ENCODE data around the gene MS4A13. TPM values are rescaled to one million over a fixed set of nuclear protein-coding genes. Genes with fewer than 3 reads are reported as not detected.
"Not testable (repeated sequence)": the region's sequence is repeated elsewhere in the genome, so short reads cannot be mapped to it uniquely, and the experiment has no call there.

The MS4A13 gene, protein sequence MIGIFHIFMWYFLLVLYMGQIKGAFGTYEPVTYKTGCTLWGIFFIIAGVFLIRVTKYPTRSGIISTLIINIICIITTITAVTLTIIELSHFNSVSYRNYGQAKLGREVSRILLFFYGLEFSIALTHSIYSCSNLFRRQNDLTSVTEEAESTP
- total RNA-seq = not detected

DNA sequence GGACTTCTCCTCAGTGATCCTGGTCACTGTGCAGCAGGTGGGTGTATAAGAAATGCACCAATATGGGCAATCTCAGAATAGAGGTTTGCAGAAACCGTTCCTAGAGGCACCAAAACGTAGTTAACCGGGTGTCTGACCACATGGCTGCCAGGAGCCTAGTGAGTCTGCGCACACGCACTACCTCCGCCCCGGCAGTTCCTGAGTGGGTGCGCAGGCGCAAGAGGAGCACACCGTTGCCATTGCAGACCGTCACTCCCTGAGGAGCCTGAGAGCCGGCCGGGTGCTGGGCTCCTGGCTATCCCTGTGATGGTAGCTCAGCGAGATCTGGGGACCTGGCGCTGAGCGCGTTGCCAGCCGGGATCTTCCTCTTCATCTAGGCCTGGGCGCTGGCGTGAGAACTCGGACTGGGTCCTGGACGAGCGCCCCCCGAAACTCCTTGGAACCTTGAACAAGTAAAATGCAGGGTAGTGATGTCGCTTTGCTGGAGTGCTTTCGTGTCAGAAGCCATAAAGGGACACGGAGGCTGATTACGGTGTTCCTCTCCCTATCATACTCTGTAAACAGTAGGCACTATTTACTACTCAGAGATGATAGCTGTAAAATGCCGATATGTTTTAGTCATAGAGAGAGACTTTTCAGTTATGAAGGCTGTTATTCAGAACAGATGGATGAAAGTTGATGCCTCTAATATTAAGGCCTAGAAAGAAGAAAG, at the start of gene MS4A13:
Gene MS4A13 (plus strand): TSS at position 249 of the 712 bp plus-strand sequence. CDS start 2,692 bp downstream, outside the sequence.
- POLR2A ChIA-PET = no interaction called here
- CTCF ChIA-PET = no interaction called here

DNA sequence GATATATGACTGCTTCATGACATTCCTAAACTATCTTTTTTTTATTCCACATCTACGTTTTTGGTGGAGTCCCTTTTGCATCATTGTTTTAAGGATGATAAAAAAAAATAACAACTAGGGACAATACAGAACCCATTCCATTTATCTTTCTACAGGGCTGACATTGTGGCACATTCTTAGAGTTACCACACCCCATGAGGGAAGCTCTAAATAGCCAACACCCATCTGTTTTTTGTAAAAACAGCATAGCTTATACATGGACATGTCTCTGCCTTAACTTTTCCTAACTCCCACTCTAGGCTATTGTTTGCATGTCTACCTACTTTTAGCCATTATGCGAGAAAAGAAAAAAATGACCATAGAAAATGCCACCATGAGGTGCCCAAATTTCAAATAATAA, 46.4 kb upstream of the MS4A13 start:
- POLR2A ChIA-PET = no interaction called here
- CTCF ChIA-PET = no interaction called here

DNA sequence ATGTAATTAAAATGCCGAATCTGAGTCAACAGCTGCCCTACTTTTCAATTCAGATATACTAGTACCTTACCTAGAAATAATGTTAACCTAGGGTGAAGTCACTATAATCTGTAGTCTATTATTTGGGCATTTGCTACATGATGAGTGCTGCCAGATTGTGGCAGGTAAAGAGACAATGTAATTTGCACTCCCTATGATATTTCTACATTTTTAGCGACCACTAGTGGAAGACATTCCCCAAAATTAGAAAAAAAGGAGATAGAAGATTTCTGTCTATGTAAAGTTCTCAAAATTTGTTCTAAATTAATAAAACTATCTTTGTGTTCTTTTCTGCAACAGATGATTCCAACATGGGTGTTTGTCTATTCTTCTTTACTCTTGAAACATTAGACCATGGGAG, 45.5 kb upstream of the MS4A13 start:
- POLR2A ChIA-PET = no interaction called here

DNA sequence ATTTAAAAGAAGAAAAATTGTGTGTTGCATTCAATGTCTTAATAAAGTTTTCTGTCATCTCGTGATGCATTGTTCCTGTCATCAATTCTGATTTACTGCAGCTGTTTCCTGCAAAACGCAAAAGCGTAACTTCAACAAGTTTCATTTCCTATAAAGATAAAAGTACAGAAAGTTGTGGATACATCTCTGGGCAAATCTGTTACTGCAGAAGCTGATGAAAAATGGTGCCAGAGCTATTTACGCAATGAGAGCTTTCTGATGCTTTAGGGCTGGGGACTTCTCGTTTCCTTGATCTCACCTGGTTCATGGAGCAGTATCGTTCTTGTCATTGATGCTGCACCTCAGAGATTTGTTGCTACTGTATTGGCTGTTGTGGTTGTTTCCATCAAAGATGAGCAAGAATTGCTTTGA, 38.2 kb upstream of the MS4A13 start:
- POLR2A ChIA-PET = no interaction called here
- CTCF ChIA-PET = interaction anchor here (0.6 kb wide), 1 partner anchor 61 kb away, joined by 3 read pairs; no protein-coding TSS in a partner anchor

More for the DNA sequence above, 45.5 kb upstream of the MS4A13 start:
- CTCF ChIA-PET = no interaction called here

DNA sequence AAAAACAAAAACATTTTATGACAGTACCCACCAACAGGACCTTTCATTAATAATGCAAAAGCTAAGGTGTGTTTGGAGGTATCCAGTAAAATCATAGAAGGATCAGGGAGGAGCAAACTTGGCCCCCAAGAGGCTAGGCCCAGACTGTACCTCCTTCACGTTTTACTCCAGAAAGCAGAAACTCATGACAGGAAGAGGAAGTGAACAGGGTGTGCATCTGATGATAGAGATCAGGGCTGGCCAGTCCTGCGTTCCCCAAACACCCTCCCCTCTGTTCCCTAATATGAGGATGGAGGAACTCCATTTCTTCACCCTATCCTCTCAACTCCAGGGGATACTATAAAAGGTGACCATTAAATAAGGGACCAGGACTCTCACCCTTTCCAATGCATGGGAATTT, 32.8 kb upstream of the MS4A13 start:
- CTCF ChIA-PET = no interaction called here
- POLR2A ChIA-PET = no interaction called here

DNA sequence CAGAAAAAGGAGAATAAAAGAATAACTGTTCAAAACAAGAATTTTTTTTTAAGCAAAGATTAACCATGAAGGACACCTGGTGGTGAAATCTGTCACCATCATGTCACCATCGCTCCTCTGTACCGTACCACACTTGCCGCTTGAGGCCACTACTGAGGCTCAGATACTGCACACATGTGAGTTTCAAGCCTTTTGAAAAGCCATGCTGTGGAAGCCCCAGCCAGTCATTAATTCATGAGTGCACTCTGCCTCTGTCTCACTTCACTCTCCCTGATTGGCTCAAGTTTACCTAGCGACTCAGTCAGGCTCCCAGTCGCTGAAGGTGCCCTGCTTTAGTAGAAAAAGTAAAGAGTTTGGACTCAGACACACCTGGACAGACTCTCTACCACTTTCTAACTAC, 29.2 kb upstream of the MS4A13 start:
- CTCF ChIA-PET = interaction anchor here (0.9 kb wide), 1 partner anchor 10 kb away, joined by 3 read pairs; no protein-coding TSS in a partner anchor
- POLR2A ChIA-PET = no interaction called here

DNA sequence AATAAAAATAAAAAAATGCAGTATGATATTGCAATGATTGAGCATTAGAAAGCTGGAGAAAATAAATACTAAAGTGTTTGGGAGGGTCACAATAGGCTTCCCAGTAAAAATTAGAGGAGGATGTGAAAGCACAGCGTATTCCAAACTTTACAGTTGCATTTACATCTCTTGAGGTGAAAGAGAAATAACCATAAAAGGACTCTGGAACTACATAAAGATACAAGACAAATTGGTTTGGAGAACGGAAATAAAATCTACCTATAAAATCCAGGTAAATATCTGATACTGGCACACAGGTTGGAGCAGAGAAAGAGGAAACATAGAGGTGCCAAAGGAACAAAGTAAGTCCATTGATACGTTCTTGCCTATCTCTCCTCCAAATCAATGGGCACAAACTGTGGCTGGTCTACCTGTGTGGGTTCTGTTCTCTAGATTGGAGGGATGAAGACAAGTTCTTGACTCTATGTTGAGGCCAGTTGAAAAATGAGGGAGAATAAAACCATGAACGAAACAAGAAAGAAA, 22.6 kb upstream of the MS4A13 start, which contains the start of gene MS4A12:
Gene MS4A12 (plus strand): TSS at position 291 of the 522 bp plus-strand sequence. CDS start 4,541 bp downstream, outside the sequence.
- POLR2A ChIA-PET = interaction anchor here (0.6 kb wide), 1 partner anchor 372 kb away, joined by 4 read pairs; no protein-coding TSS in a partner anchor
- CTCF ChIA-PET = no interaction called here

DNA sequence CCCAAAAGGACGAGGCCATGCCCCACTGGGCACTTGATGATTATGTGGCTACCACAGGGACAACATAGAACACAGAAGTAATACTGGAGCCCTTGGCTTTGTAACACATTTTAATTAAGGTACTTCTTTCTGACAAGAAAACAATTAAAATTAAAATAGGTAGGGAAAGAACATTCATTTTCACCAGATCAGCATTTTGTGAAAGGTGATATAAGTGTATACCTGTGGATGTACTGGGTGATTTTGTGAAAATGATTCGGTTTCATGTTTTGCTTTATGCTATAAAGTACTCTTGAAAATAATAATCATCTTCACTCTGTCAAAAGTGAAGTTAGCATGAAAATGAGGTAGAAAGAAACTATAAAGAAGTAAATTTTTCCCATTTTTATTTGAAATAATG, 21.7 kb upstream of the MS4A13 start:
- POLR2A ChIA-PET = no interaction called here
- CTCF ChIA-PET = no interaction called here

DNA sequence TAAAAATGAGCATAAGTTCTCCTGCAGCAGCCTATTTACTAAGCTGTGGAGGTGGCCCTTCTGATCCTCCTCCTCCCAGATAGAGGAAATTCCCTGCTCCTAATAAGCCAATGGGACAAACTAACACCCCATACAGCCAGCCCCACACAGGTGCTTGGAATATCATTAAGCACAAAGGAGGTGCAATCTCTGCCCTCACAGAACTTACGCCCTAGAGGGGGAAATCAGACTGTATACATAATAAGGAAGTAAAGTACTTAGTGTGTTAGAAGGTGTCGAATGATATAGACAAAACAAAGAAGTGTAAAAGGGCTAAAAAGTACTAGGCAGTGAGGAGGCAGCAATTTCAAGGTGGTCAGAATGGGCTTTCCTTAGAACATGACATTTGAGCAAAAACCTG, 16.8 kb upstream of the MS4A13 start:
- CTCF ChIA-PET = no interaction called here
- POLR2A ChIA-PET = interaction anchor here (0.6 kb wide), 1 partner anchor 475 kb away, joined by 3 read pairs; no protein-coding TSS in a partner anchor

DNA sequence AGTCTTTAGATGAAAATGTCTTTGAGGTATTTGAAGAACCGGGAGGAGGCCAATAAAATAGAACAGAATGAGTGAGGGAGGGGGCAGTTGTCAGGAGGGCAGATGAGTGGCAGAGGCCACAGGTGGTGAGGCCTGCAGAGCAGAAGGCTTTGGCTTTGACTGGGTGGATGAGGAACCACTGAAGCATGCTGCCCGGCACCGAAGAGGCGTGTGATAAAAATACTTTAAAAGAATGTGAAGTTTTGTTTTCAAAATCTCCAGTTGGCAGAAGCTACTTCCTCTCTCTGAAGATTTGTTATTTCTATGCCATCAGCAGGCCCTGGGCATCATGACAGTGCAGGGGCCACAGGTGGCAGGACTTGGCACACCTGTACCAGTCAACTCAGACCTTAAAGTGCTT, 16.3 kb upstream of the MS4A13 start:
- CTCF ChIA-PET = no interaction called here
- POLR2A ChIA-PET = interaction anchor here (0.6 kb wide), 1 partner anchor 475 kb away, joined by 3 read pairs; no protein-coding TSS in a partner anchor

DNA sequence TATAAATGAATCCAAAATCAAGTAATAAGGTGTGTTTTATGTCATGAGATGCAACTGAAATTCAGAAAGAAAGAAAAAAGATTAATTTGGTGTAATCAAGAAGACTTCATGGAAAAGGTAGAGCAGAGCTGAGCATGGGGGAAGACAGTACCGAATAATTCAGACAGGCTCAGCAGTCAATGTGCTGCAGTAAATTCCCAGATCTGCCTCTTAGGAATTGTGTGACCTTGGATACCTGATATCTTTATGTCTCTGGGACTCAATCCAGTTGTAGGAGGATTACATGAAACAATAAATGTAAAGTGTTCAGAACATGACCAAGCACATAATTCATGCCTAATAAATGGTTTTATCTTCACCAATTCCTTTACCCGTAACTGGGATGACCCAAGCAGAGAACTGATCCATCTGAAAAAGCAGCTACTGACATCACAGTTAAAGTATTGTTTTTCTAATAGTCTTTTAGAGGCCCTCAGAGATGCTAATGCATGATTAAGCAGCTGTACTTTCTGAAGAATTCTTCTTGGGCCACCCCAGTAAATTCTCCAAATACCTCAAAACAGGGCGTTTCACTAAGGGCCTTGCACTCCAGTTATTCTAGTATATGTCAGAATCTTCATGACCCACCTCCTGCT, 14.8 kb upstream of the MS4A13 start:
- ChIA-PET CTCF (no interaction called here), POLR2A (no interaction called here)

DNA sequence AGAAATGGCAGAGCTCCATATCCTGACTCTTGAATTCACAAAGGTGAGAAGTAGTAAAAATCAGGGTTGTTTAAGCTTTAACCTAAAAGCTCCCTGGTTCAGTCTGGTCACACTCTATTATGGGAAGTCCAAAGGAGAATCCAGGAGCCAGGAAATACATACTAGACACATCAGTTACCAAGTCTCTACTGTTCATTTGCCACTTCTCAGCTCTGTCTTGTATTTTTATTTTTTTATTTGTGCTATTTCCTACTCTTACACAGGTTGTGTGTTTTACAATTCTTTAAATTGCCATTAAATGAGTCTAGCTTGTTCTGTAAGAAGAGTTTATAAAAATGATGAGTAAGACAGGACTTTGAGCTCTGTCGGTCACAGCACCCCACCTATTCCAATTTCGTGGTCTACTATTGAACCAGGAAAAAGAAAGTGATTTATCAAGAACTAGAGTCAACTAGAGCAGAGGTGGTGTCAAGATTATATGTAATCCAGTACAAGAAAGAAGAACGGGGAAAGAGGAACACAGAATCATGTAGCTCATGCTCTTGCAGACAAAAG, 12.9 kb upstream of the MS4A13 start:
- POLR2A ChIA-PET = no interaction called here
- CTCF ChIA-PET = no interaction called here

DNA sequence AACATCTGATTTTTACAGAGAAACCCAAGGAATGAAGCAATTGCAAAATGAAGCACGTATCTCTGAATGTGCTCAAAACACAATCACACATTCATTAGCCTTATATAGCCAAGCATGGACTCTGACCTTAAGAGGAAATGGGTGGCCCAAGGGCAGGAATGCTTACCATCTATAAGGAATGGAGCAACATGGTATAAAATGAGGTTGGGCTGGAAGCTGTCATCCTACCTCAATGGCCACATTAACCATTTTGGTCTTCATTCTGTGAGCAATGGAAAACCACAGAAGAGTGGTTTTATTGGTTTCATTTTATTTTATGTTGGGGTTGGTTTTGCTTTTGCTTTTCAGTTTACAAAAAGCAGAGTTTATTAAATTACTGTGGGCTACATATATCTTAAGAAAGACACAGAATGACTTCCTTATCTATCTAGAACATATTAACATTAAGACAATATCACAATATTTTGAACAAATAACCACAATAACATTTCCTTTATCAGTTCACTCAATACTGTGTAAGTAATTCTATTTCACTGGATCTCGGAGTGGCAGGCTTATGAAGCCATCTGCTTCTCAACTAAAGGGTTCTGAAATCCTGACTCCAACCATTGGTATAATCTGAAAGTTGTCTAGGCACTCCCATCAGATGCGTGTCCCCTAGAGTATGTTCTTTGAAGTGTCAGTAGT, 10.8 kb upstream of the MS4A13 start:
- CTCF ChIA-PET = no interaction called here
- POLR2A ChIA-PET = no interaction called here

DNA sequence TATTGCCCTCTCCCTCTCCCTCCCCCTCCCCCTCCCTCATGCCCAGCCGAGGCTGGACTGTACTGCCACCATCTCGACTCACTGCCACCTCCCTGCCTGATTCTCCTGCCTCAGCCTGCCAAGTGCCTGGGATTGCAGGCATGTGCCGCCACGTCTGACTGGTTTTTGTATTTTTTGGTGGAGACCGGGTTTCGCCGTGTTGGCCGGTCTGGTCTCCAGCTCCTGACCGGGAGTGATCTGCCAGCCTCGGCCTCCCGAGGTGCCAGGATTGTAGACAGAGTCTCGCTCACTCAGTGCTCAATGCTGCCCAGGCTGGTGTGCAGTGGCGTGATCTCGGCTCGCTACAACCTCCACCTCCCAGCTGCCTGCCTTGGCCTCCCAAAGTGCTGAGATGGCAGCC, 5.6 kb upstream of the MS4A13 start:
- CTCF ChIA-PET = interaction anchor here (0.6 kb wide), 1 partner anchor 86 kb away, joined by 3 read pairs; no protein-coding TSS in a partner anchor
- POLR2A ChIA-PET = not testable (repeated sequence)

DNA sequence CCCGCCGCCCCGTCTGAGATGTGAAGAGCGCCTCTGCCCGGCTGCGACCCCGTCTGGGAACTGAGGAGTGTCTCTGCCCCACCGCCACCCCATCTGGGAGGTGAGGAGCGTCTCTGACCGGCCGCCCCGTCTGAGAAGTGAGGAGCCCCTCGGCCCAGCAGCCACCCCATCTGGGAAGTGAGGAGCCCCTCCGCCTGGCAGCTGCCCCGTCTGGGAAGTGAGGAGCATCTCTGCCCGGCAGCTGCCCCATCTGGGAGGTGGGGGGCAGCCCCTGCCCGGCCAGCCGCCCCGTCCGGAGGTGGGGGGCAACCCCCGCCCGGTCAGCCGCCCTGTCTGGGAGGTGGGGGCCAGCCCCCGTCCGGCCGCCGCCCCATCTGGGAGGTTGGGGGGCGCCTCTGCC, 5.0 kb upstream of the MS4A13 start:
- CTCF ChIA-PET, POLR2A ChIA-PET: not testable (repeated sequence)

DNA sequence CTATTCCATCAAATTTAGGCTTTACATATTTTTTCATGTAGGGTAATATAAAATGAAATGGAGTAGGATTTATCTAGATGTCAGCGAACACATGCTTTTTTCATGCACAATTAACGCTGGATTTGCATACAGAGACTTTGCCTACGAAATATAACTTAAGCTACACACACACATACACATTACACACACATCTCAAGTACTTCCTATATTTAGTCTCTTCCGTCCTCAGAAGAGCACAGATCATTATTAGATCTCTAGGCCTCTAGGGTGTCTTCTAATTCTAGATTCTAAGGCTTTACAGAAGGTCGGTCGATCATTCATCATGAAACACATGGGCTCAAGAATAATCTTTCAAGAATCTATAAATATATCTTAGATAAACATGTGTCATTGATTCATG, 3.8 kb upstream of the MS4A13 start:
- ChIA-PET POLR2A (no interaction called here), CTCF (no interaction called here)

DNA sequence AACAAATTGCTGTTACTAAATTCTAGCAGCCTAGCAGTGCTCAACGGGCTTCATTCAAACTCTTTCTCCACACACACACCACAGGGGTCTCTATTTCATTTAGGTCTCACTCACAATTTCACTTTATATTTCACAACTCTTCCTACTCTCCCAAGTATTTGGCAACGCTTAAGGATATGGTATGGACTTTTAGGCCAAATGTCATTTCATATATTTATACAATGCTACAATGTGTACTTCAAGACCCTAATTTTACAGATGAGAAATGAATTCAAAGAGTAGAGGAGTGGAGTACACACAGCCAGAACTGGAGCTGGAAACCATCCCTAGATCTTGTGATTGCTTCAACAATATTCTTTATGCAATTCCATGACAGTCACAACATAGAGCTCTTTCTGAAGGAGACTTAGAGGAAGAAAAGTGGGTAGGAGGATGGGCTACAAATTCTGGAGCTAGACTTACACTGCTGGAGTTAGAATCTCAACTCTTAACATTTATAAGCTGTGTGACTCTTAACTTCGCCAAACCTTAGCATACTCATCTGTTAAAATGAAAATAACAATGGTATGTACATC, 2.5 kb upstream of the MS4A13 start:
- ChIA-PET CTCF (no interaction called here), POLR2A (no interaction called here)

DNA sequence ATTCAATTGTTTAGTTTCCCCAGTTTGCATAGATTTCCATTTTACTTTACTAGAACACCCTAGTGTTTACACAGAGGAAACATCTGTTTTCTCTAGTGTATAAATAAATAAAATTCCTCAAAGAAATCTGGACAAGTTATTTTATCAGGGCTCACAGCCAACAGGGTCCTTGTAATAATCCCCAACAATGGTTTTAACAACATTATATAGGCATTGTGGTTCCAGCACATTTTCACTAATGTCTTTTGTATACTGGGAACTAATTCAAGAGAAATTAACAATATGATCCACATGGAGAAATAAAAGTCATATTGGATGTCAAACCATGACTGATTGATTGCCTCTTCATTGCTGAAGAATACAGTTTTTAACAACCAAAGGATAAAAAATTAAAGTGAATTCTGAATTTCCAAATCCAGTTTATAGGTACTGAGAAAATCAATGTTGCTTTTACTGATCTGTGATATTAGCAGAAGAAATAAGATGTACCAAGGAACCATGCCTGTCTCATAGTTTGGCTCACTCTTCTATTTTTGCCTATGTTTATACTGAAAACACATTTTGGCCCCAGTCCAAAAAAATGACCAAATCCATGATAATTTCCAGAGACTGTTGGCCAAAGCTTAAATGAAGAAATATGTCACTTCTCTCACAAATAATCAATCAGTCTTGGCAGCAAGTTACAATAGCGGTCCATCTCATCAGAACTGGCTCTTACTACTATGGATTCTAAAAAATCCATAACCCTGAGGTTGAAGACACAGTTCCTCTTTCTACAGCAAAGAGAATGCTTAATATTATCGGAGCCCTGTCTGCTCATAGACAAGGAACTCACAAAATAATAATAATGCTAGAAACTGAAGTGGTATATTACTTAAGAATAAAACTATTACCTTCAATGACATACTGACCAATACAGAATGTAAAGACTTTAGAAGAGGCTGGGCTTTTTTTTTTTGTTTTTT, 1.4 kb upstream of the MS4A13 start:
- POLR2A ChIA-PET = no interaction called here

DNA sequence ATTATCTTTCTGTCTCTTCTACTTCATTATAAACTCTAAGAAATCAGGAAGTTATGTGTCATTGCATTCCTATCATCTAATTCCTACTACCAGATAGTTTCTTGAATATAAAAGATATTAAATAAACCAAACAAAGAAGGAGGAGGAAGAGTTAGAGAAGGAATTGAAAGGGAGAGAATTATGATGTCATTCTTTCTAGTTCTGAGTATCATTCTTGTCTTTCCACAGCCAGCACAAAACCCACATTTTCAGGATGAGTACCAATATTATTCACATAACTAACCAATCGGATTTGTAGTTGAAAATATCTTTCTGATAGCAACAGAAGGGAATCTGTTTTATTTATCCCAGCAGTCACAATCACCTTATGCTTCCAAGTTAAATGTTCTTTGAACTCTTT, 13.3 kb downstream of the MS4A13 start:
- POLR2A ChIA-PET = no interaction called here
- CTCF ChIA-PET = no interaction called here

More for the DNA sequence above, 1.4 kb upstream of the MS4A13 start:
- CTCF ChIA-PET = no interaction called here
